HG03442 (cell line): Measurements from ENCODE around the gene PSMD8.
A peak's percentile ranks its signal among the peaks of the same experiment; 100 is the strongest.
"Not testable (repeated sequence)": the region's sequence is repeated elsewhere in the genome, so short reads cannot be mapped to it uniquely, and the experiment has no call there.

ENCODE experiments used
- ATAC-seq: cut with Tn5 transposase; IDR thresholded peaks from one replicate; pipeline ENCODE4 v1.9.1; 2021; ENCODE audit warnings: mild to moderate bottlenecking, moderate library complexity; ENCODE audit not compliant: unreplicated experiment

Gene PSMD8

GRCh38 chr19:38374332-38375097, at the start of gene PSMD8:
Gene PSMD8 (plus strand): TSS chr19:38374571. CDS start chr19:38374602, 31 bp downstream.
- ATAC-seq, result peak; percentile 93

GRCh38 chr19:38326591-38326990, 47.8 kb upstream of the PSMD8 start:
- no peak for ATAC-seq

- no peak for ATAC-seq
Measured at GRCh38 chr19:38329651-38330050, 44.7 kb upstream of the PSMD8 start.

GRCh38 chr19:38331728-38332127, 42.6 kb upstream of the PSMD8 start:
- no peak for ATAC-seq

- ATAC-seq, result no peak
Measured at GRCh38 chr19:38333245-38333644, 41.1 kb upstream of the PSMD8 start.

- peak; percentile 63 for ATAC-seq
Measured at GRCh38 chr19:38335949-38336637, 38.3 kb upstream of the PSMD8 start.

- ATAC-seq, result peak; percentile 35
Measured at GRCh38 chr19:38336638-38337359, 37.6 kb upstream of the PSMD8 start.

- no peak for ATAC-seq
Measured at GRCh38 chr19:38337360-38337653, 37.1 kb upstream of the PSMD8 start.

- ATAC-seq, result not testable (repeated sequence)
Measured at GRCh38 chr19:38339011-38339410, 35.4 kb upstream of the PSMD8 start.

- no peak for ATAC-seq
Measured at GRCh38 chr19:38340927-38341326, 33.4 kb upstream of the PSMD8 start.

GRCh38 chr19:38346837-38347236, 27.5 kb upstream of the PSMD8 start:
- ATAC-seq, result no peak

GRCh38 chr19:38350883-38351282, 23.5 kb upstream of the PSMD8 start:
- ATAC-seq, result no peak

GRCh38 chr19:38351865-38352395, 22.4 kb upstream of the PSMD8 start:
- no peak for ATAC-seq

- ATAC-seq, result no peak
Measured at GRCh38 chr19:38352611-38353010, 21.8 kb upstream of the PSMD8 start.

- ATAC-seq, result no peak
Measured at GRCh38 chr19:38355728-38356725, 18.3 kb upstream of the PSMD8 start.

- ATAC-seq, result no peak
Measured at GRCh38 chr19:38358071-38358470, 16.3 kb upstream of the PSMD8 start.

- ATAC-seq, result no peak
Measured at GRCh38 chr19:38359242-38360021, 14.9 kb upstream of the PSMD8 start.

- no peak for ATAC-seq
Measured at GRCh38 chr19:38360351-38360750, 14.0 kb upstream of the PSMD8 start.

- no peak for ATAC-seq
Measured at GRCh38 chr19:38360839-38361631, 13.3 kb upstream of the PSMD8 start.
